Ectodermal cell (in vitro differentiated cells): ENCODE results near the gene SELENOM.

ENCODE experiments used
- H3K27ac ChIP-seq: 2 replicates; pipeline ENCODE4 v1.7.0; 2013; ENCODE audit warnings: mild to moderate bottlenecking, low read depth, low read length; ENCODE audit not compliant: insufficient read depth, poor library complexity, severe bottlenecking
- H3K27me3 ChIP-seq: 2 replicates; pipeline ENCODE4 v1.7.0; 2013; ENCODE audit warnings: mild to moderate bottlenecking, low read length; ENCODE audit not compliant: insufficient read depth, control insufficient read depth, poor library complexity, severe bottlenecking
- H3K36me3 ChIP-seq: one replicate; pipeline ENCODE4 v1.7.0; 2013; ENCODE audit warnings: low read length; ENCODE audit not compliant: control insufficient read depth, insufficient read depth
- H3K4me1 ChIP-seq: one replicate; pipeline ENCODE4 v1.7.0; 2013; ENCODE audit warnings: low read length; ENCODE audit not compliant: control insufficient read depth, insufficient read depth
- H3K4me3 ChIP-seq: 2 replicates; pipeline ENCODE4 v1.7.0; 2013; ENCODE audit warnings: low read depth, low read length, control low read depth; ENCODE audit not compliant: insufficient read depth
- H3K9me3 ChIP-seq: 2 replicates; pipeline ENCODE4 v1.7.0; 2013; ENCODE audit warnings: mild to moderate bottlenecking, low read length, moderate library complexity; ENCODE audit not compliant: control insufficient read depth
- WGBS, 2 experiments: methylation state at CpG; one replicate each; pipeline ENCODE4 v1.1.7; 2013; ENCODE audit warnings: missing lambda C conversion rate in 2 of 2; 5-methylcytosine and 5-hydroxymethylcytosine counted together

Gene SELENOM

DNA sequence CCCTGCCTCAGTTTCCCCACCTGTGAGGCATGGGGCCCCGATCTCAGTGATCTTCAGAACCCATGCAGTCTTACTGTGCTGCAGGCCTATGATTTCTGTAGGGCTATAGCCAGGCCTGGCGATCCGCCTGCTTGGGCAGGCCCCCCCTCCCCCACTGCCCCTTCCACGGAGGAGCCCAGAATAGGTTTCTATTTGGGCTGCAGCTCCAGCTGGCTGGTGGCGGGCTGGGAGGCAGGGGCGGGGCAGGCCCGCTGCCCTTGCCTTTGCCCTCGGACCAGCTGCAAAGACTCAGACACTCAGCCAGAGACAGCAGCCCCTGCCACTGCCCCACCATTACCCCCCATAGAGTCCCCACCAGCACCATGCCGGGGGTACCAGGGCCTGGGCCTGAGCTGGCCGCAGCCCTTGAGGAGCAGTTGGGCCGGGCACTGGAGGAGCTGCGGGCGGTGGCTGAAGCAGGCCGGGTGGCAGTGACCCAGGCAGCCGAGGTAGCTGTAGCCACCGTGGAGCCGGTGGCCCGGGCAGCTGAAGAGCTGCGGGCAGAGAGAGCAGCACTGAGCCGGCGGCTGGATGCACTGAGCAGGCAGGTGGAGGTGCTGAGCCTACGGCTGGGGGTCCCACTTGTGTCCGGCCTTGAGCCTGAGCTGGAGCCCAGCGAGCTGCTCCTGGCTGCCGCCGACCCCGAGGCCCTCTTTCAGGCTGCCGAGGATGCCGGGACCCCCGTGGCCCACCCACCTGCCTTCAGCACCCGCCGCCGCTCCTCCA, 14.1 kb downstream of the SELENOM start:
- Histone ChIP-seq H3K27ac (no peak overlapping the region), H3K4me1 (no peaks in the 10 kb centered on the region), H3K27me3 (no peaks in the 10 kb centered on the region), H3K4me3 (no peak overlapping the region), H3K36me3 (no peaks in the 10 kb centered on the region), H3K9me3 (no peaks in the 10 kb centered on the region)
- 93 to 94% methylated on average over 33 of the region's 33 CpGs for WGBS, 2 experiments

DNA sequence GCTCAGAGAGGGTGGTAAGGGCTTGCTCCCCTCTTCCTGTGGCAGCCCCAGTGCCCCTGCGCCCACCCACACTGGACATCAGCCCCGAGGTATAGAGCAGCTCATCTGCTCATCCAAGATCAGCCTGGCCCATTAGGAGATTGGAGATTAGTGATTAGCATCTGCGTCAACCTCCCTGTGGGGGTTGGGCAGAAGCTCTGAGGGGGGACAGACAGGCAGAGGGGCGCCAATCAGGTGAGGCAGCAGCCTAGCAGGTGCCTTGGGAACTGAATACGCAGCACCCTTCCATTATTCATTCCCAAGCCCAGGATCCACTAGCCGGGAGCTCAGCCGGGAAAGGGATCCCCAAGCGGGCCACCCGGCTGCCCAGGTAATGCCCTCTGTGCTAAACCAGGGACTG, 15.2 kb downstream of the SELENOM start:
- Histone ChIP-seq H3K36me3 (no peaks in the 10 kb centered on the region), H3K9me3 (no peaks in the 10 kb centered on the region), H3K27ac (no peak overlapping the region), H3K4me3 (no peak overlapping the region), H3K4me1 (no peaks in the 10 kb centered on the region), H3K27me3 (no peaks in the 10 kb centered on the region)
- 95% methylated on average over 9 of the region's 9 CpGs for WGBS, 2 experiments

- H3K36me3 ChIP-seq, result no peaks in the 10 kb centered on the region
- H3K27ac ChIP-seq, result no peak overlapping the region
- WGBS, 2 experiments, result 82 to 85% methylated on average over 29 of the region's 29 CpGs
Observed at GRCh38 chr22:31091106-31091975, 16.0 kb downstream of the SELENOM start.

DNA sequence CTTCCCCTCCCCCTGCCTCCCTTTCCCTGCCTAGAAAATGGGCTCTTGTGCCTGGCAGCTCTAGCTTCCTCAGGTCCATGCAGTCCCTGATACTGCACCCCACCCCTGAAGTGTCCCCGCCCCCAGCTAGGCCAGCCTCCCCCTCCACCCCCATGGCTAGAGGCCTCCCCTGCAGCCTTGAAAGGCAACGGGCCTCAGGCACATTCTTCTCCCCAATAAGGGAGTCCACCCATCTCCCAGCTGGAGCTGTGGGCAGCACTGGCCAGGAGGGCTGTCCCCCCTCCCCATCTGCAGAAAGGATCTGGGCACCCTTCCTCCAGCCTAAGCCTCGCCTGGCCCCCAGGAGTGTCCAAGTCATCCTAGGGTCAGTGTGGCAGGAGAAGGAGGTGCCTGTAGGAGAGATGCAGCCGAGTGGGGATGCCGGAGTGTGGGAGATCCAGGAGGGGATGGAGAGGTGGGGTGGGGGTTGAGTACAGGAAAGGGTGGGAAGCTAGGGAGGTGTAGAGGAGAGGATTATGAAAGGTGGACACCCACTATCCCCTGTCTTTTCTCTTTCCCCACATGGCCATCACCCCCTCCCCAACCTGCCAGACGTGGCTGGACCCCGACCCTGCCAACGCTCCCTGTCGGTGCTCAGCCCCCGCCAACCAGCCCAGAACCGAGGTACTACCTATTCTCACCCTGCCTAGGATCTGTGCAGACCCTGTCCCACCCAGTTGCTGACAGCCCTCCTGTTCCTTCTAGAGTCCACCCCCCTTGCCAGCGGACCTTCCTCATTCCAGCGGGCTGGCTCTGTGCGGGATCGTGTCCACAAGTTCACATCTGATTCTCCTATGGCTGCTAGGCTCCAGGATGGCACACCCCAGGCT, 16.9 kb downstream of the SELENOM start:
- no peak overlapping the region for H3K4me3 ChIP-seq
- no peak overlapping the region for H3K27ac ChIP-seq
- H3K4me1 ChIP-seq, result peaks cover 3% of the 10 kb centered on the region
- H3K27me3 ChIP-seq, result no peaks in the 10 kb centered on the region
- H3K36me3 ChIP-seq, result no peaks in the 10 kb centered on the region
- 89 to 90% methylated on average over 14 to 15 of the region's 15 CpGs for WGBS, 2 experiments
- H3K9me3 ChIP-seq, result no peaks in the 10 kb centered on the region

More at GRCh38 chr22:31091106-31091975, 16.0 kb downstream of the SELENOM start:
- no peaks in the 10 kb centered on the region for H3K9me3 ChIP-seq
- no peaks in the 10 kb centered on the region for H3K4me1 ChIP-seq
- H3K4me3 ChIP-seq, result no peak overlapping the region
- H3K27me3 ChIP-seq, result no peaks in the 10 kb centered on the region

GRCh38 chr22:31089160-31090100, 17.9 kb downstream of the SELENOM start:
- Histone ChIP-seq H3K4me3 (no peak overlapping the region), H3K4me1 (peaks cover 6% of the 10 kb centered on the region), H3K9me3 (no peaks in the 10 kb centered on the region), H3K27me3 (no peaks in the 10 kb centered on the region), H3K27ac (no peak overlapping the region), H3K36me3 (no peaks in the 10 kb centered on the region)
- WGBS, 2 experiments, result 74 to 82% methylated on average over 9 of the region's 9 CpGs

DNA sequence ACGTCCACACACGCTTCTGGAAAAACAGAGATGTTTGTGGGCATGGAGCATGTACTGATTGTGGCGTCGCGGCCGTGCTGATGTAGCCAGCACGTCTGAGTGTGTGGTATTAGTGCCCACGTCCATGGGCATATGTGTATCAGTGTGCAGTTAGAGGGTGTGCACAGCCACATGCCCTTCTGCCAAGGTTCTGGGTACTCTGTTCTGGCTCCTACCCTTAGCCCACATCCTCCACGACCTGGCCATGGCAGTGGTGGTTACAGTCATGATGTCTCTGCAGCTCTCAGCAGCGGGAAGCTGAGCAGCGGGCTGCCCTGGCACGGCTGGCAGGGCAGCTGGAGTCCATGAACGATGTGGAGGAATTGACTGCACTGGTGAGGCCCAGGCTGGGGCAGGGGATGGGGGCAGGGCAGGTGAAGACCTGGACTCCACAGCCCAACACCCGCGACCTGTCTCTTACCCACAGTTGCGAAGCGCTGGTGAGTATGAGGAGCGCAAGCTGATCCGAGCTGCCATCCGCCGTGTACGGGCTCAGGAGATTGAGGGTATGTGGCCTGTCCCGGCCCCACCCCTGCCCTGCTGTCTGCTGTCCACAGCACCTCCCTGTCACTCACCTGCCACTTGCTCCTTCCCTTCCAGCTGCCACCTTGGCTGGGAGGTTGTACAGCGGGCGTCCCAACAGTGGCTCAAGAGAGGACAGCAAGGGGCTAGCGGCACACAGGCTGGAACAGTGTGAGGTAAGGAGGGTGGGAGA, 19.0 kb downstream of the SELENOM start:
- no peaks in the 10 kb centered on the region for H3K9me3 ChIP-seq
- H3K4me3 ChIP-seq, result no peak overlapping the region
- H3K36me3 ChIP-seq, result no peaks in the 10 kb centered on the region
- H3K27ac ChIP-seq, result no peak overlapping the region
- peaks cover 6% of the 10 kb centered on the region for H3K4me1 ChIP-seq
- 95 to 96% methylated on average over 26 of the region's 26 CpGs for WGBS, 2 experiments
- H3K27me3 ChIP-seq, result no peaks in the 10 kb centered on the region

DNA sequence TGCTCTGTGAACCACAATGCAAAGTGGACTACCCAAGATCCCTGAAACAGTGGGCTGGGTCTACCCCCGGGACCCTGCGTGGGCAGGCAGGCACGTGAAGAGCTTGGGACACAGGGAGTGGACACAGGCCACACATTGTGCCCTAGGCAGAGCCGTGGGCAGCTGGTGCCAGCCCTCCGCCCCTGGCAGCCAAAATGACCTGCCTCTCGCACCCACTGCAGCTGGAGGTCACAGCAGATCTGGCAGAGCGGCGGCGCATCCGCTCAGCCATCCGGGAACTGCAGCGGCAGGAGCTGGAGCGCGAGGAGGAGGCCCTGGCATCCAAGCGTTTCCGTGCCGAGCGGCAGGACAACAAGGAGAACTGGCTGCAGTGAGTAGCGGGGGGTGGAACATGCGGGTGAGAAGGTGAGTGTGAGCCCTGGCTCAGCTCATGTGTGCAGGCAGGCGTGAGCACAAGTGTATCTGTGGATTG, 19.6 kb downstream of the SELENOM start:
- H3K4me3 ChIP-seq, result no peak overlapping the region
- no peaks in the 10 kb centered on the region for H3K36me3 ChIP-seq
- peaks cover 6% of the 10 kb centered on the region for H3K4me1 ChIP-seq
- no peak overlapping the region for H3K27ac ChIP-seq
- WGBS, 2 experiments, result 95 to 96% methylated on average over 21 of the region's 21 CpGs
- H3K9me3 ChIP-seq, result no peaks in the 10 kb centered on the region
- no peaks in the 10 kb centered on the region for H3K27me3 ChIP-seq

GRCh38 chr22:31086703-31087330, 20.6 kb downstream of the SELENOM start:
- Histone ChIP-seq H3K4me1 (peaks cover 13% of the 10 kb centered on the region), H3K27ac (no peak overlapping the region)
- 87 to 93% methylated on average over 8 of the region's 8 CpGs for WGBS, 2 experiments

More at GRCh38 chr22:31086703-31087330, 20.6 kb downstream of the SELENOM start:
- Histone ChIP-seq H3K36me3 (no peaks in the 10 kb centered on the region), H3K4me3 (no peak overlapping the region), H3K9me3 (no peaks in the 10 kb centered on the region), H3K27me3 (peaks cover 7% of the 10 kb centered on the region)
